IMR-90 (cell line): ENCODE results near the gene PXK. TPM values are rescaled to one million over a fixed set of nuclear protein-coding genes. Genes with fewer than 3 reads are reported as not detected.

Source experiments
- ATAC-seq: fragments of 200-7000 bp; cut with Tn5 transposase; 2 replicates; pipeline ENCODE4 v1.9.1; 2020; ENCODE audit warnings: low read depth, mild to moderate bottlenecking, moderate library complexity
- BruUV-seq: library from RNA; stranded (reverse); fragments of 400-500 nt; replicated peaks from 2 replicates; lab custom pipeline; 2021; lab: Mats Ljungman, UMichigan
- CTCF ChIA-PET: fragments of 300-600 bp; formaldehyde crosslinking; extraction: SDS; loops from one replicate; lab custom pipeline; 2021; ENCODE audit warnings: antibody characterized with exemption; lab: Yijun Ruan, JAX
- POLR2A ChIA-PET: fragments of 300-600 bp; sonication (Branson Sonifier 250); formaldehyde crosslinking; loops from one replicate; lab custom pipeline; 2022; ENCODE audit warnings: antibody characterized with exemption; ENCODE audit not compliant: unreplicated experiment; lab: Charles Lee
- DNase-seq: peaks from one replicate; pipeline ENCODE4 v3.0.0; 2013
- H2AFZ ChIP-seq: replicated peaks from 2 replicates; pipeline ENCODE3; 2013; ENCODE audit warnings: low read length, mild to moderate bottlenecking; ENCODE audit not compliant: poor library complexity
- H2AK5ac ChIP-seq: 2 replicates; pipeline ENCODE4 v1.6.1; 2013; ENCODE audit warnings: low read depth, low read length, inconsistent platforms
- H2AK9ac ChIP-seq: replicated peaks from 2 replicates; pipeline ENCODE3; 2013; ENCODE audit warnings: mild to moderate bottlenecking, low read depth, low read length, moderate library complexity; ENCODE audit not compliant: poor library complexity
- H2BK120ac ChIP-seq: 2 replicates; pipeline ENCODE4 v1.6.1; 2013; ENCODE audit warnings: low read depth, low read length, inconsistent platforms
- H2BK15ac ChIP-seq: 3 replicates; pipeline ENCODE4 v1.6.1; 2013; ENCODE audit warnings: low read depth, low read length, inconsistent platforms
- H2BK20ac ChIP-seq: 2 replicates; pipeline ENCODE4 v1.6.1; 2013; ENCODE audit warnings: low read depth, mild to moderate bottlenecking, inconsistent platforms, low read length, moderate library complexity
- H2BK5ac ChIP-seq: 2 replicates; pipeline ENCODE4 v1.6.1; 2013; ENCODE audit warnings: mild to moderate bottlenecking, low read depth, low read length, inconsistent platforms; ENCODE audit not compliant: poor library complexity, severe bottlenecking
- H3K14ac ChIP-seq: replicated peaks from 2 replicates; pipeline ENCODE4 v1.6.1; 2013; ENCODE audit warnings: low read depth, low read length, inconsistent platforms
- H3K18ac ChIP-seq: 2 replicates; pipeline ENCODE4 v1.6.1; 2013; ENCODE audit warnings: low read depth, low read length, control low read depth
- H3K23ac ChIP-seq: 2 replicates; pipeline ENCODE4 v1.6.1; 2013; ENCODE audit warnings: low read depth, low read length, inconsistent platforms
- H3K27ac ChIP-seq: 2 replicates; pipeline ENCODE4 v1.5.1; 2013; ENCODE audit warnings: mild to moderate bottlenecking, control low read depth, low read length; ENCODE audit not compliant: insufficient read depth
- H3K27me3 ChIP-seq: 2 replicates; pipeline ENCODE4 v1.6.1; 2013; ENCODE audit warnings: low read length; ENCODE audit not compliant: control insufficient read depth, insufficient read depth
- H3K36me3 ChIP-seq: 2 replicates; pipeline ENCODE4 v1.6.1; 2013; ENCODE audit warnings: low read length, mixed read lengths; ENCODE audit not compliant: control insufficient read depth, insufficient read depth
- H3K4ac ChIP-seq: 2 replicates; pipeline ENCODE4 v1.6.1; 2013; ENCODE audit warnings: low read depth, low read length, inconsistent platforms
- H3K4me1 ChIP-seq: 2 replicates; pipeline ENCODE4 v1.6.1; 2013; ENCODE audit warnings: low read length, mixed read lengths; ENCODE audit not compliant: control insufficient read depth, insufficient read depth
- H3K4me2 ChIP-seq: 2 replicates; pipeline ENCODE4 v1.6.1; 2013; ENCODE audit warnings: low read depth, mild to moderate bottlenecking, control low read depth, low read length, moderate library complexity
- H3K4me3 ChIP-seq: 2 replicates; pipeline ENCODE4 v1.5.1; 2013; ENCODE audit warnings: low read depth, mild to moderate bottlenecking, control low read depth, low read length, moderate library complexity; ENCODE audit not compliant: insufficient read depth
- H3K56ac ChIP-seq: 2 replicates; pipeline ENCODE4 v1.6.1; 2013; ENCODE audit warnings: low read length, inconsistent platforms; ENCODE audit not compliant: insufficient read depth; ENCODE audit errors: extremely low read depth
- H3K79me1 ChIP-seq, 2 experiments: 2 replicates each; pipeline ENCODE4 v1.6.1; 2013; ENCODE audit warnings: low read length in 2 of 2, inconsistent platforms in 1 of 2, low read depth in 1 of 2
- H3K9ac ChIP-seq: 2 replicates; pipeline ENCODE4 v1.6.1; 2013; ENCODE audit warnings: low read depth, low read length, control low read depth
- H3K9me1 ChIP-seq: 2 replicates; pipeline ENCODE4 v1.6.1; 2013; ENCODE audit warnings: low read length, inconsistent platforms; ENCODE audit not compliant: insufficient read depth
- H3K9me3 ChIP-seq: 2 replicates; pipeline ENCODE4 v1.6.1; 2013; ENCODE audit warnings: low read length; ENCODE audit not compliant: control insufficient read depth, insufficient read depth
- H4K20me1 ChIP-seq: 2 replicates; pipeline ENCODE4 v1.6.1; 2013; ENCODE audit warnings: low read length, inconsistent platforms; ENCODE audit not compliant: insufficient read depth
- H4K5ac ChIP-seq: 2 replicates; pipeline ENCODE4 v1.6.1; 2013; ENCODE audit warnings: mild to moderate bottlenecking, low read depth, low read length, control low read depth
- H4K8ac ChIP-seq, 2 experiments: 2 replicates each; pipeline ENCODE4 v1.6.1; 2013; ENCODE audit warnings: low read depth in 2 of 2, low read length in 2 of 2, control low read depth in 1 of 2, inconsistent platforms in 1 of 2
- H4K91ac ChIP-seq: 2 replicates; pipeline ENCODE4 v1.6.1; 2013; ENCODE audit warnings: low read depth, low read length, inconsistent platforms; ENCODE audit not compliant: insufficient read depth
- CEBPB ChIP-seq: IDR thresholded peaks from 2 replicates; pipeline ENCODE4 v1.6.1; 2012; ENCODE audit warnings: low read depth, low read length, improper control_type of control experiment
- FOS ChIP-seq: fragments of 150-350 bp; IDR thresholded peaks from 2 replicates; pipeline ENCODE4 v1.6.1; 2016; ENCODE audit warnings: low read depth, low read length
- MXI1 ChIP-seq: IDR thresholded peaks from 2 replicates; pipeline ENCODE4 v1.6.1; 2012; ENCODE audit warnings: low read depth, mild to moderate bottlenecking, low read length, moderate library complexity, borderline replicate concordance
- NFE2L2 ChIP-seq: fragments of 150-350 bp; IDR thresholded peaks from 2 replicates; pipeline ENCODE4 v1.6.1; 2016; ENCODE audit warnings: low read depth, mild to moderate bottlenecking, low read length
- POLR2A ChIP-seq: IDR thresholded peaks from 2 replicates; pipeline ENCODE4 v1.6.1; 2012; ENCODE audit warnings: mild to moderate bottlenecking, low read depth, low read length
- dilution Hi-C: fragments of 300-500 bp; cut with HindIII; formaldehyde crosslinking; loops from one replicate; pipeline ENCODE4 v1.14.3; 2018; ENCODE audit warnings: low sequenced_read_pairs; ENCODE audit not compliant: unreplicated experiment
- in situ Hi-C: fragments of 300-500 bp; cut with MboI; formaldehyde crosslinking; loops from 3 replicates; pipeline ENCODE4 v1.14.3; 2019; ENCODE audit warnings: low sequenced_read_pairs, inconsistent platforms, mixed read lengths
- intact Hi-C: fragments of 100-400 bp; cut with micrococcal nuclease; formaldehyde crosslinking; loops from 2 replicates; pipeline ENCODE4 v1.10.0; 2022
- polyA plus RNA-seq, 3 experiments: library from polyadenylated mRNA; depleted of rRNA; stranded (reverse); fragments of >200 nt; gene quantifications; 2 replicates each; pipeline ENCODE4 v1.2.3, GENCODE V29; 2012; ENCODE audit warnings: low replicate concordance in 1 of 3
- total RNA-seq: library from RNA; depleted of rRNA; stranded (reverse); fragments of >200 nt; gene quantifications from 2 replicates; pipeline ENCODE4 v1.2.3, GENCODE V29; 2012

The PXK gene
- total and polyA plus RNA-seq, 2 of the 4 experiments (the other 2 are of a cell fraction), result 14.3 to 17.7 TPM

DNA sequence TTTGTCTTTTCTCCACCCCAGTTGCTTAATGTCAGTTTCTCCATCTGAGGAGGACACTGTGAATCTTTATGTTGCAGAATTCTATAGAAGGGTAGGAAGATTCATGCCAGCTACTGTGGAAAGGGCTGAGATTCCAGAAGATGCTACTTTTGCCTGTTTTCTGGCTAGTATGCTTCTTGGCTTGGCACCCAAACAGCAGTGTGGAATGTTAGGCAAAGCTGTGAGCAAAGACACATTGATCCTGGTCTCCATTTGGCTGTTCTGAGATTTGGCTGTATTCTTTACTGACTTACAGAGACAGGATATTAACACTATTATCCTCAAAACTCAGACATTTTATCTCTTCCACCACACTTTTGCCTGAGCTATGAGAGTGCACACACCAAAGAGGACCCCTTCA is 61.6 kb downstream of the PXK start:
- CTCF ChIA-PET, result no interaction called here
- peaks cover 38% of the 10 kb centered on the region for H3K36me3 ChIP-seq

More for the DNA sequence above, 61.6 kb downstream of the PXK start:
- no peak overlapping the region for H3K56ac ChIP-seq
- dilution Hi-C loops (no loop called here), intact Hi-C loops (no loop called here), in situ Hi-C loops (no loop called here)
- no peaks in the 10 kb centered on the region for H4K20me1 ChIP-seq
- H2AK9ac ChIP-seq, result no peak overlapping the region
- H4K8ac ChIP-seq, result no peak overlapping the region
- H2BK15ac ChIP-seq, result no peak overlapping the region
- H2BK20ac ChIP-seq, result no peak overlapping the region; the same call in 1 of the 2 replicates
- no peak overlapping the region for H3K4ac ChIP-seq
- peaks cover 9% of the 10 kb centered on the region for H3K4me1 ChIP-seq
- H3K9me3 ChIP-seq, result no peaks in the 10 kb centered on the region
- H2BK120ac ChIP-seq, result no peak overlapping the region
- H3K14ac ChIP-seq, result no peak overlapping the region
- no peak overlapping the region for H3K9ac ChIP-seq
- H3K4me2 ChIP-seq, result no peak overlapping the region
- no peak overlapping the region for H4K91ac ChIP-seq
- H2BK5ac ChIP-seq, result no peak overlapping the region
- no peak overlapping the region for H3K18ac ChIP-seq
- no peak overlapping the region for H3K23ac ChIP-seq
- H2AFZ ChIP-seq, result no peak overlapping the region
- BruUV-seq, result no TSS peak
- H3K9me1 ChIP-seq, result peaks cover 9% of the 10 kb centered on the region; the same call in 1 of the 2 replicates
- ATAC-seq, result no peak; the same call in 1 of the 2 replicates
- H3K27ac ChIP-seq, result no peak overlapping the region
- peaks cover 0 to 13% of the 10 kb centered on the region in 2 experiments; a peak in 2 of 4 replicates for H3K79me1 ChIP-seq
- H3K4me3 ChIP-seq, result no peak overlapping the region
- H3K27me3 ChIP-seq, result no peaks in the 10 kb centered on the region
- DNase-seq, result no peak
- H4K5ac ChIP-seq, result no peak overlapping the region
- TF ChIP-seq NFE2L2 (no peak), MXI1 (no peak), FOS (no peak), CEBPB (no peak), POLR2A (no peak)
- POLR2A ChIA-PET, result no interaction called here
- H2AK5ac ChIP-seq, result no peak overlapping the region
